Glutamatergic neuron (in vitro differentiated cells): Measurements from ENCODE around the gene PIMREG. TPM values are rescaled to one million over a fixed set of nuclear protein-coding genes. Genes with fewer than 3 reads are reported as not detected.

Source experiments
- DNase-seq: peaks from one replicate; pipeline ENCODE4 v3.0.0; 2022
- H3K27ac Mint-ChIP-seq: one replicate; pipeline ENCODE4 v1.8.0; 2020; ENCODE audit warnings: mild to moderate bottlenecking, mixed read lengths, inconsistent platforms; ENCODE audit not compliant: unreplicated experiment
- H3K27me3 Mint-ChIP-seq: one replicate; pipeline ENCODE4 v1.8.0; 2020; ENCODE audit warnings: mild to moderate bottlenecking, moderate library complexity, mixed read lengths, inconsistent platforms; ENCODE audit not compliant: unreplicated experiment
- H3K36me3 Mint-ChIP-seq: one replicate; pipeline ENCODE4 v1.8.0; 2020; ENCODE audit warnings: mild to moderate bottlenecking, mixed read lengths, inconsistent platforms; ENCODE audit not compliant: unreplicated experiment
- H3K4me1 Mint-ChIP-seq: one replicate; pipeline ENCODE4 v1.8.0; 2020; ENCODE audit warnings: mild to moderate bottlenecking, low read depth, mixed read lengths, inconsistent platforms; ENCODE audit not compliant: unreplicated experiment
- H3K4me3 Mint-ChIP-seq: one replicate; pipeline ENCODE4 v1.8.0; 2020; ENCODE audit warnings: mild to moderate bottlenecking, mixed read lengths, inconsistent platforms; ENCODE audit not compliant: unreplicated experiment
- H3K9me3 Mint-ChIP-seq: one replicate; pipeline ENCODE4 v1.8.0; 2020; ENCODE audit warnings: mild to moderate bottlenecking, moderate library complexity, mixed read lengths, inconsistent platforms; ENCODE audit not compliant: unreplicated experiment
- CTCF ChIP-seq: fragments of 200-600 bp; sonication (generic); IDR thresholded peaks from one replicate; pipeline ENCODE4 v1.5.0; 2021; ENCODE audit not compliant: partially characterized antibody, unreplicated experiment
- total RNA-seq: library from RNA; stranded (reverse); fragmentation: NEBNext Ultra II Directional; extraction: Animal tissue kit (Norgen Biotek cat#: 25700); gene quantifications from one replicate; pipeline ENCODE4 v1.2.1, GENCODE V29; 2021; ENCODE audit not compliant: unreplicated experiment

Gene PIMREG
- total RNA-seq, 1 donor from 2014 or later = 28.4 TPM

DNA sequence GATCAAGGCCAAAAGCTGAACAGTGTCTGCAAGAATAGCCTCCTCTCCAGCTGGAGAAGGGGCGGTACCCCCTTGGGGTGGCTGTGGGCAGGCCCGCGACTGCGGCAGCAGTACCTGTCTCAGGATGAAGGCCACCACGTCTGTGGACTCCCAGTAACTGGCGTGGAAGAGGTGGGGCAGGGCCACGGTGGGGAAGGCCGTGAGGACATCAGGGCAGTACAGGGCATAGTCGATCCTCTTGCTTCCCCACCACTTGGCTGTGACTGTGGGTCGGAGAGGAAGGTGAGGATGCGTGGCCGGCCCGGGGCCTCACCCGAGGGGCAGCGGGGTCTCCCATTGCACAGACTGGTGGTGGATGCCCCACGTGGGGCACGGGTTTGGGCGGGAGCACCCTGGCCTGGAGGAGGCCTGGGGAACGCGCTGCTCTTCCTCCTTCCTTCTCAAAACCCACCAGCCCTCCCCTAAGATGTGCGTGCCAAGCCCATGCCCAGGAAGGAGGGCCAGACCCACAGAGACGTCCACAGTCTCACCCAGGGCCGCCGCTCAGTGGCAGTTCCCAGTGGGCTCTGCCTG is 26.0 kb downstream of the PIMREG start:
- H3K27ac Mint-ChIP-seq = no peak overlapping the region
- DNase-seq = no peak
- peaks cover 17% of the 10 kb centered on the region for H3K36me3 Mint-ChIP-seq
- peaks cover 7% of the 10 kb centered on the region for H3K27me3 Mint-ChIP-seq
- no peak overlapping the region for H3K4me3 Mint-ChIP-seq
- H3K9me3 Mint-ChIP-seq = peaks cover 5% of the 10 kb centered on the region
- TF ChIP-seq CTCF = no peak
- H3K4me1 Mint-ChIP-seq = peaks cover 7% of the 10 kb centered on the region

- Mint-ChIP-seq H3K27me3 (peaks cover 5% of the 10 kb centered on the region), H3K36me3 (peaks cover 17% of the 10 kb centered on the region), H3K27ac (no peak overlapping the region), H3K4me1 (peaks cover 9% of the 10 kb centered on the region), H3K9me3 (peaks cover 5% of the 10 kb centered on the region), H3K4me3 (no peak overlapping the region)
- no peak for TF ChIP-seq CTCF
- DNase-seq = no peak
Measured at GRCh38 chr17:6470751-6471521, 26.7 kb downstream of the PIMREG start.

- Mint-ChIP-seq H3K36me3 (peaks cover 11% of the 10 kb centered on the region), H3K27ac (peak overlapping the region; percentile 11), H3K4me3 (no peak overlapping the region), H3K27me3 (peaks cover 3% of the 10 kb centered on the region), H3K4me1 (peaks cover 9% of the 10 kb centered on the region), H3K9me3 (peaks cover 2% of the 10 kb centered on the region)
- no peak for DNase-seq
- no peak for TF ChIP-seq CTCF
Measured at GRCh38 chr17:6471531-6472465, 27.5 kb downstream of the PIMREG start.

GRCh38 chr17:6472517-6472916 is 28.3 kb downstream of the PIMREG start:
- Mint-ChIP-seq H3K36me3 (peaks cover 11% of the 10 kb centered on the region), H3K4me3 (no peak overlapping the region), H3K9me3 (peaks cover 2% of the 10 kb centered on the region), H3K4me1 (peaks cover 15% of the 10 kb centered on the region), H3K27me3 (peaks cover 3% of the 10 kb centered on the region), H3K27ac (no peak overlapping the region)
- DNase-seq = no peak
- no peak for TF ChIP-seq CTCF
